ENCODE measurements around the gene BTF3L4. TPM values are rescaled to one million over a fixed set of nuclear protein-coding genes. Genes with fewer than 3 reads are reported as not detected.
"Not testable (repeated sequence)": the region's sequence is repeated elsewhere in the genome, so short reads cannot be mapped to it uniquely, and the experiment has no call there.

BTF3L4 gene
- total and polyA plus RNA-seq, 2 donors (not counting 1 experiment from before 2014, with no cell fraction given), result 55.5 to 73.3 TPM

DNA sequence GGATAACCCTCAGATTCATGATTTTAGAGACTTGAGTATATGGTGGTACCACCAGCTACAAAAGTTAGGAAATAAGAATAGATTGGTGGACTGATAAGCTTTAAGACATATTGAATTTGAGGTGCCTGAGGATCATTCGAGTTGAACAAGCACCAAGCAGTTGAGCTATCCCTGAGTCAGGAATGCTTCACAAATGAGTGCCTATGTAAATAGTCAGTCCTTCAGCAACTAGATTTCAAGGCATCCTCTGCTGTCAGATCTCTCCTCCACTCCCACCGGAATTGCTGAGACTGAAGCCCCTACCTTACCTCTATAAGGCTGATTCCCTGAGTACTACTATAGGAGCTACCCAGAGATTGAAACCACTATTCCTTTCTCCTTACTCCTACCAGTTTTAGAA is 7.1 kb downstream of the BTF3L4 start:
- H3K36me3 ChIP-seq (ENCODE audit: control insufficient read depth, insufficient read depth, low read length), result peaks cover 10% of the 10 kb centered on the region
- no peak overlapping the region for H3K27ac ChIP-seq (ENCODE audit: insufficient read depth, low read length)
- peaks cover 26% of the 10 kb centered on the region for H3K79me2 ChIP-seq (ENCODE audit: control insufficient read depth, insufficient read depth, low read length)

GRCh38 chr1:52070704-52071103 is 14.6 kb downstream of the BTF3L4 start:
- Histone ChIP-seq H4K20me1 (ENCODE audit: control insufficient read depth, extremely low read depth, insufficient read depth, low read length) (no peaks in the 10 kb centered on the region), H3K9ac (ENCODE audit: insufficient read depth, low read length) (no peak overlapping the region), H3K4me1 (ENCODE audit: control insufficient read depth, extremely low read depth, insufficient read depth, low read length) (no peaks in the 10 kb centered on the region), H3K79me2 (ENCODE audit: control insufficient read depth, insufficient read depth, low read length) (peaks cover 7% of the 10 kb centered on the region), H3K36me3 (ENCODE audit: control insufficient read depth, insufficient read depth, low read length) (peaks cover 2% of the 10 kb centered on the region), H3K27me3 (ENCODE audit: control insufficient read depth, insufficient read depth, low read length) (no peaks in the 10 kb centered on the region), H2AFZ (ENCODE audit: low read length) (no peak overlapping the region), H3K27ac (ENCODE audit: insufficient read depth, low read length) (no peak overlapping the region), H3K4me2 (ENCODE audit: extremely low read depth, insufficient read depth, low read length) (no peak overlapping the region), H3K9me3 (ENCODE audit: control insufficient read depth, insufficient read depth, low read depth, low read length) (no peaks in the 10 kb centered on the region), H3K4me3 (replicated peaks in 1 of 4; ENCODE audit: control extremely low read depth in 1 of 4, insufficient read depth in 1 of 4, low read depth in 3 of 4, low read length in 4 of 4) (no peak overlapping the region)
- DNase-seq (ENCODE audit: low read depth in 2 of 2), result no peak
- no peak for TF ChIP-seq EZH2 (IDR thresholded peaks at IDR 0.05; ENCODE audit: low read length, missing control alignments)
- no peak for TF ChIP-seq CTCF (conservative IDR thresholded peaks at IDR 0.05 in 1 of 2, IDR thresholded peaks at IDR 0.05 in 1 of 2; ENCODE audit: low read depth in 1 of 2, low read length in 2 of 2)

More for the DNA sequence above, 7.1 kb downstream of the BTF3L4 start:
- H3K9ac ChIP-seq (ENCODE audit: insufficient read depth, low read length), result no peak overlapping the region
- no peak for DNase-seq (ENCODE audit: low read depth in 2 of 2)
- H2AFZ ChIP-seq (ENCODE audit: low read length), result no peak overlapping the region
- H3K27me3 ChIP-seq (ENCODE audit: control insufficient read depth, insufficient read depth, low read length), result no peaks in the 10 kb centered on the region
- H3K4me2 ChIP-seq (ENCODE audit: extremely low read depth, insufficient read depth, low read length), result no peak overlapping the region
- no peaks in the 10 kb centered on the region for H3K4me1 ChIP-seq (ENCODE audit: control insufficient read depth, extremely low read depth, insufficient read depth, low read length)
- H4K20me1 ChIP-seq (ENCODE audit: control insufficient read depth, extremely low read depth, insufficient read depth, low read length), result no peaks in the 10 kb centered on the region
- H3K4me3 ChIP-seq (replicated peaks in 1 of 4; ENCODE audit: control extremely low read depth in 1 of 4, insufficient read depth in 1 of 4, low read depth in 3 of 4, low read length in 4 of 4), result no peak overlapping the region
- TF ChIP-seq EZH2 (IDR thresholded peaks at IDR 0.05; ENCODE audit: low read length, missing control alignments), result no peak
- no peaks in the 10 kb centered on the region for H3K9me3 ChIP-seq (ENCODE audit: control insufficient read depth, insufficient read depth, low read depth, low read length)

- Histone ChIP-seq H3K9me3 (ENCODE audit: control insufficient read depth, insufficient read depth, low read depth, low read length) (no peaks in the 10 kb centered on the region), H3K79me2 (ENCODE audit: control insufficient read depth, insufficient read depth, low read length) (peaks cover 7% of the 10 kb centered on the region), H3K4me1 (ENCODE audit: control insufficient read depth, extremely low read depth, insufficient read depth, low read length) (no peaks in the 10 kb centered on the region), H3K27ac (ENCODE audit: insufficient read depth, low read length) (no peak overlapping the region), H3K36me3 (ENCODE audit: control insufficient read depth, insufficient read depth, low read length) (peaks cover 2% of the 10 kb centered on the region), H3K4me2 (ENCODE audit: extremely low read depth, insufficient read depth, low read length) (no peak overlapping the region), H2AFZ (ENCODE audit: low read length) (no peak overlapping the region), H3K9ac (ENCODE audit: insufficient read depth, low read length) (no peak overlapping the region), H3K27me3 (ENCODE audit: control insufficient read depth, insufficient read depth, low read length) (no peaks in the 10 kb centered on the region), H3K4me3 (replicated peaks in 1 of 4; ENCODE audit: control extremely low read depth in 1 of 4, insufficient read depth in 1 of 4, low read depth in 3 of 4, low read length in 4 of 4) (no peak overlapping the region), H4K20me1 (ENCODE audit: control insufficient read depth, extremely low read depth, insufficient read depth, low read length) (no peaks in the 10 kb centered on the region)
- TF ChIP-seq CTCF (conservative IDR thresholded peaks at IDR 0.05 in 1 of 2, IDR thresholded peaks at IDR 0.05 in 1 of 2; ENCODE audit: low read depth in 1 of 2, low read length in 2 of 2), result no peak
- no peak for TF ChIP-seq EZH2 (IDR thresholded peaks at IDR 0.05; ENCODE audit: low read length, missing control alignments)
- peak in 1 of 2 donors; percentile 20 for DNase-seq (ENCODE audit: low read depth in 2 of 2)
These were observed 16.2 kb downstream of the BTF3L4 start for GRCh38 chr1:52072291-52072690.

- not testable (repeated sequence) for H3K4me2 ChIP-seq (ENCODE audit: extremely low read depth, insufficient read depth, low read length); H3K27ac ChIP-seq (ENCODE audit: insufficient read depth, low read length); H3K36me3 ChIP-seq (ENCODE audit: control insufficient read depth, insufficient read depth, low read length); H3K9me3 ChIP-seq (ENCODE audit: control insufficient read depth, insufficient read depth, low read depth, low read length); H3K79me2 ChIP-seq (ENCODE audit: control insufficient read depth, insufficient read depth, low read length); H3K4me1 ChIP-seq (ENCODE audit: control insufficient read depth, extremely low read depth, insufficient read depth, low read length); H3K4me3 ChIP-seq (replicated peaks in 1 of 4; ENCODE audit: control extremely low read depth in 1 of 4, insufficient read depth in 1 of 4, low read depth in 3 of 4, low read length in 4 of 4); DNase-seq (ENCODE audit: low read depth in 2 of 2); H2AFZ ChIP-seq (ENCODE audit: low read length); H4K20me1 ChIP-seq (ENCODE audit: control insufficient read depth, extremely low read depth, insufficient read depth, low read length); H3K27me3 ChIP-seq (ENCODE audit: control insufficient read depth, insufficient read depth, low read length); H3K9ac ChIP-seq (ENCODE audit: insufficient read depth, low read length)
These were observed 21.2 kb downstream of the BTF3L4 start for GRCh38 chr1:52077277-52077676.
